Measurements from ENCODE around the gene SYT2. TPM values are rescaled to one million over a fixed set of nuclear protein-coding genes. Genes with fewer than 3 reads are reported as not detected.
A peak's percentile ranks its signal among the peaks of the same experiment; 100 is the strongest.

Gene SYT2
- total RNA-seq, 1 experiment from 2014 or later, result not detected

DNA sequence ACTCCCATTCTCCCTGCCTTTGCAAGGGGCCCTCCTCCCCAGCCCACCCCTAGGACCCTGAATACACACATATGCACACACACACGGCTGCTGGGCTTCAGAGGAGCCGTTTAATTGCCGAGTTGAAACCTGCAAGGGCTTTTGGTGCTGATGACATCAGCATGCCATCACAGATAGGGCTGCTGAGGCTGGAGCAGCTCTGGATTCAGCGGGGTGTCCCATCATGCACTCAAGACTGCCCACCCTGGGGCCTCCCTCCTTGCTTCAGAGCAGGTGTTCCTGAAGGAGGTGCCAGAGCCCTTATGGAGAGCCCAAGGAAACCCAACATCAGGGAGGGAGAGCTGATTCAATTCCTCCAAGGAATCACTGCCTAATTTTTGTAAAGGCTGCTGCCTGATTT lies 5.7 kb downstream of the SYT2 start:
- DNase-seq (ENCODE audit: low read depth), result no peak

DNA sequence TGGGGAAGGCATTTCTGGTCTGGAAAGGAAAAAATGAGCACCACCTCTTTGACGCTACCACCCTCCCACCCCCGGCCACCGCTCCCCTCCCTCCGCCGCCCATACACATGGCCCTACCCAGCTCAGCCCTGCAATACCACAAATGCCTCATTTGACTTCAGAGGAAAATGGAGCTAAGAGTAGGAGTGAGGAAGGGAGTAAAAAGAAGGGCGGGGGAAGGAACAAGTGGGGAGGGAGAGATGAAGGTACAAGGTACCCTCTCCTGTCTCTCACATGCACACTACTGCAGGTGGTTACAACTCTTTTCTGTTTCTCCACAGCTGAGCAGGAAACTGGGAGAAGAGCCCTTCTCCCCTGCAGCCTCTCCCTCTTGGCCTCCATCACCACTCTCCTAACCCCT lies 7.1 kb downstream of the SYT2 start:
- no peak for DNase-seq (ENCODE audit: low read depth)

DNA sequence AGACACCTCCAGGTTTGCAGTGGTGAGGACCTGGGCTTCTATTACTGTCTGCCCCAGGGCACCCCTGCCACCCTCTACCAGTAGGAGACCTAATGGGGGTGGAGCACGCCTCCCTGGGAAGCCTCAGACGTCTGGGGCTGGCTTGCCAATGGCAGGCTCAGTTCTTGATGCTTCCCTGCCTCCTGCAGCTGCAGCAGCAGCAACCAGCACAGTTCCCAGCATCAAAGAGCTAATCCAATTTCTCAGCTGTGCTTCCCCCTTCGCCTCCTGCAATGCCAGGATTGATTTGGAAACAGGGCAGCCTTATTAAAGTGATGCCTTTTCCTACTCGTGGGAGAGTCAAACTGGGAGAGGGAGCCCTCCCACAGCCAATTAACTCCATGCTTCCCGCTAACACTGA lies 8.2 kb downstream of the SYT2 start:
- DNase-seq (ENCODE audit: low read depth), result no peak

DNA sequence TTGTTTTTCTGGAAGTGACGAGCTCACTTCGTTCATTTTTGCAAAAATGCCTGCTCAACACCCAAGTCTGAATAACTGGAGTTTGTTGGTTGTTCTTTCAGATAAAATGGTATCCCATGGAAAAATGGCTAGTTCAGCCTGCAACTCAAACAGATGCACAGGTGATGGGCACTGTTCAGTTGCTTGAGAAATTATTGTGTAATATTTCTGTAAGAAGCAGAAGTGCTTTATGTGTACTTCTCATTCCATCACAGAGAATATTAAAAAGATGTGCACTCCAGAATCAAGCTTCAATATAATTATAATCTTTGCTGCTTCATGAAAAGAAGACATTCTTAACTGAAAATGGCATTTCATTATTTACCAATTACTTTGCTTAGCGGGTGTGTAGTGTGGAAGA lies 9.1 kb downstream of the SYT2 start:
- DNase-seq (ENCODE audit: low read depth), result no peak

DNA sequence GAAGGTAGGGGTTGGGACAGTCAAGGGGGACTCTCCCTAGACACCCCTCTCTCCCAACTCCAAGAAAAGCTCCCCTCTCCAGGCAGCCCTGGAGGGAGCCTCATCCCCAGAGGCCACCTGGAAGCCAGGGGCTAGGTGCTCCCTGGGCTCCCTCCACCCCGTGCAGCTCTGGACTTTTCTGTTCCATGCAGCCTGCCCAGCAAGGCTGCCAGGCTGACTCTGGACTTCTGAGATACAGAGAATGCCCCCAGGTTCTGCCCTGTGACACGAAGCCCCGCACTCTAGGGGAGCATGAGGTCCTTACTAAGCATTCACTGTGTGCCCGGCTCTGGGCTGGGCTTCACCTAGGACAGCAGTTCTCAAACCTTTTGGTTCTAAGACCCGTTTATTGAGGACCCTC lies 10.2 kb downstream of the SYT2 start:
- DNase-seq (ENCODE audit: low read depth), result no peak

DNA sequence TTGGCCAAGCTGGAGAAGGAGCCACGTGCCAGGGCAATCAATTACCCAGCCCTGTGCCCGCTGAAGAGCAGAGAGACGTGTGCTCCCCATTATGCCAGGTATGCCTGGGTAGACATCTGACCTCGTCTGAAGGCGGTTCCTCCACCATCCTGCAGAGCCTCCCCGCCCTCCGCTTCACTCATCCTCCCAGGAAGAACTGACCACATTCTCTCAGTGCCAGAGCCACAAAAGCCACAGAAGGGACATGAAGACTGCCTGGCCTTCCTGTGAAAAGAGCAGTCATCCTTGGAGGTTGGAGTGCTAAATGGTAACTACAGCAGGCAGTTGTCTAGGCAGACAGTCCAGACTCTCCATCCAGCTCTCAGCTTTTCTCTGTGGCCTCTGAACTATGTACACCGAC lies 12.0 kb downstream of the SYT2 start:
- DNase-seq (ENCODE audit: low read depth), result peak; percentile 40

DNA sequence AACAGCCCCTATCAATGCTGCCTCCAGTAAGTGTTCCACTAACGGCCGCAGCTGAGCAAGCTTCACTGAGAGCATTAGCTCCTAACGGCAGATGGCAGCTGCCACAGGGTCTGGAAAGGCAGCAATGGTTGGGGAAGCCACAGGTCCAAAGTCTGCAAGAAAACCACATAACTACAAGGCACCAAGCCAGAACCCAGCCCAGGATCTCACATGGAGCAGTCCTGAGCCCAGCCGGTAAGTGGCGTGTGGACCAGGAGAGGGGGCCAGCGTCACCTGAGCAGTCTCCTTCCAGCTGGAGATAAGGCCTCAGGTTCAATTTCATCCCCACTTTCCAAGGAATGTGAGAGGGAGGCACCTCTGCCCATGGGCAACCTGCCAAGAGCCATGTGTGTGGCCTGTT lies 13.2 kb downstream of the SYT2 start:
- peak; percentile 29 for DNase-seq (ENCODE audit: low read depth)

DNA sequence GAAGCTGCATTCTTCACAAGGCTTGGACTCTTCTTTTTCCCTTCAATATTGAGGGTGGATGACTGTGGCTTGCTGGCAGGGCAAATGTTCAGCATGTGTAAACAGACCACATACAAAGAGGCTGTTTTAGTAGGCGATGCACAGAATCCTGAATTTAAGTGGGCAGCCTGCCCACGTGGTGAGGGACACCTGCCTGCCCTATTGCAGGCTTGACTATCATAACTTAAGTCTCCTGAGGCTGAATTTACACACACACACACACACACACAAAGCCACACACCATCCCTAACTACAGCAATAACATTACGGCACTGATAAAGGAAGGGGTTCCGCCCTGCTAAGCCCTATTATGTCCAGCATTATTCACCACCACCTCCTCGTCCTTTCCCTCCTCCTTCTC lies 15.9 kb downstream of the SYT2 start:
- DNase-seq (ENCODE audit: low read depth), result no peak

DNA sequence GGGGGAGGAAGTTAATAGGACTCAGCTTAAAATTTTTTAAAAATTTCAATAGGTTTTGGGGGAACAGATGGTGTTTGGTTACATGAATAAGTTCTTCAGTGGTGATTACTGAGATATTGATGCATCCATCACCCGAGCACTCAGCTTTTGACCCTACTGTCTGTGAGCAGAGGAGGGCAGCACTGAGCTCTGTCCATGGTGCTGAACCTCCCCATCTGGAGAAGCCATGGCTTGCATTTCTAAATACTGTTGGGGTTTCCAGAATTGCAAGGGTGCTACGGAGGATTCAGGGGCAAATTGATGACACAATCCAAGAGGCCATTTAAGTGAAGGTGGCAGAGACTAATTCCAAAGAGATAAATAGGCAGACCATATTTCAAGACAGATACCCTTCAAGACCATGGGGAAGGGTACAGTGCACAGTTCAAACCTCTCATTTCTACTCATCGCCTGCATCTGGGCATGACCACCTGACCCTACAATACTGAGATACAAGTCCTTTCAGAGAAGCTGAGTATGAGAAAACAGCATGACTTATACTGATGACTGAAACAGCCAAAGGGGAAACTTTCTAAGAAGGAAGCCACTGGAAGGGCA lies 17.2 kb downstream of the SYT2 start:
- DNase-seq (ENCODE audit: low read depth), result peak; percentile 71

DNA sequence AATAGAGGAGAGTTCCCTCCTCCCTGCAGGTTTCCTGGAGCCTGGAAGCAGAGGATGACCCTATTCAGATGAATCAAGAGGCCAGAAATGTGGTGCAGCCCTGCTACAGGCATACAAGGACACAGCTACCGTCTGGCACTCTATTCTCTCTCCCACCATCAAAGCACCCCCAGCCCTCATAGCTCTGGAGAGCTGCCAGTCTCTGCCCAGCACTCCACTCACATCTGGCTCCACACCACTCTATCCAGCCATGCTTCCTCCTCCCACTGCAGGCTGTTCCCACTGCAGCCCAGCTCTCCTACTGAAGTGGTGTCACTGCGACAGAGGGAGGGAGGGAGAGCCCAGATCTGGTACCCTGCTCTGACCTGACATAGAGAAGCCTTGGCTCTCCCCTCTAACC lies 18.4 kb downstream of the SYT2 start:
- DNase-seq (ENCODE audit: low read depth), result no peak

DNA sequence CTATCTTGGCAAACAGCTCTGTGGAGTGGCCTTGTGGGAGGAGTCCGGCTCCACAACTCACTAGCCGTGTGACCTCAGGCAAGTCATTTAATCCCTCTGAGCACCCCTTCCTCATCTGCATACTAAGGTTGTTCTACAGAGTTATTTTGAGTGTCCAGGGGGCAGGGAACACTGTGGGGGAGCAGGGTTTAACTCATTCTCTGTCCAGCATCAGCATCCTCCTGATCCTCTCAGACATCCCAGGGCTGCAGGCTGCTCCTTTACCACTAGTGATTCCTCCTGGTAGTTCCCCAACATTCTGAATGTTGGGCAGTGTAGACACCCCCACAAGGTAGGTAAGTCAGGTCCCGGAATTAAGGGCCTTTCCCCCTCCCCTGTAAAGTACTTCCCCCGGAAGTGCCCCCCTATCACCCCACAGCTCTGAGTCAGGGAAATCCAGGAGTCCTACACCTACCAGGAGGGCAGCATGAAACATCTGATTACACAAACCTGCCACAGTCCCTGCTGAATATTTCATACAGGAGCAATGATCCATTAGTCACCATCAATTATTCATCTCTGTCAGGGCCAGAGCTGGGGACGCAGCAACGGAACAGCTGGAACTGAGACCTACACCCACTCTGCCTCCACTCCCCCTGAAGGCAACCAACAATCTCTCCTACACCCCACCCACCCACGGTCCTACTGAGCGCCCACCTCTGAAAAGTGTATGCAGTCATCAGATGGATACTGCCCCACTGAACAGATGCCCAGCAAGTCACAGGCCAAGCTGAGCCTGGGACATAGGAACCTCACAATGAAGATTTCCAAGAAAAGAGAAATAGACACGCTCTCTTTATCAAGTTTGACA lies 20.5 kb downstream of the SYT2 start:
- no peak for DNase-seq (ENCODE audit: low read depth)

DNA sequence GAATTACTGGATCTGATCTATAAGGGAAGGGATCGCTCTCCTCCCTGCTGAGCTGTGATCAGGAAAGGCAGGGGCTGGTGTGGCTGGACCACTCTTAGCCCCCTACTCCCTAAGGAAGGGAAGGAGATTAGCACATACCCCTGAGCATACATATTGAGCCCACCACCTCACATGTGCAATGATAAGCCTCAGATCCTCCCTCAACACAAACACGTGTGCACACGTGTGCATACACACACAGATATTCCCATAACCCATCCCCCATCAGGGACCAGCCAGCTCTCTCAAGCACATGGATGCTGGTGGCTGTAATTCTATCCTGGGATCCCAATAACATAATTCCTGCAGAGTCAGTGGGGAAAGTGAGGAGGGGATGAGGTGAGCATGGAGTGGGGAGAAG lies 21.2 kb downstream of the SYT2 start:
- DNase-seq (ENCODE audit: low read depth), result no peak

DNA sequence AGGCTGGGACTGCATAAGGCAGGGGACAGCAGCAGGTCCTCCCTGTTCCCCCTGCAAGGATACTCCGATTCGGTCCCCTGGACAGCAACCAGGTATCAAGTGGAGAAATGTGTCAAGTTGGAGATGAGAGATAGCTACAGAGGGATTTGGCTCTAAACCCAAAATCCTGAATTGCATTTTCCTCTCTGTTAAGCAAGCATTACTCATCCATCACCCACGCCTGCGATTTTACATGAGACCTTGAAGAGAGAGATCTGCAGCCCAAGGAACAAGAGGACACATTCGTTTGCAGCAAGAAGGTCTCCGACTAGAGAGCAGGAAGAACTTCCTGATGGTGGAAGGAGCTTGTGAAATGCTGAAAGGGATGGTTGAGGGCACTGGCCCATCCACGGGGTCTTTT lies 21.9 kb downstream of the SYT2 start:
- no peak for DNase-seq (ENCODE audit: low read depth)

DNA sequence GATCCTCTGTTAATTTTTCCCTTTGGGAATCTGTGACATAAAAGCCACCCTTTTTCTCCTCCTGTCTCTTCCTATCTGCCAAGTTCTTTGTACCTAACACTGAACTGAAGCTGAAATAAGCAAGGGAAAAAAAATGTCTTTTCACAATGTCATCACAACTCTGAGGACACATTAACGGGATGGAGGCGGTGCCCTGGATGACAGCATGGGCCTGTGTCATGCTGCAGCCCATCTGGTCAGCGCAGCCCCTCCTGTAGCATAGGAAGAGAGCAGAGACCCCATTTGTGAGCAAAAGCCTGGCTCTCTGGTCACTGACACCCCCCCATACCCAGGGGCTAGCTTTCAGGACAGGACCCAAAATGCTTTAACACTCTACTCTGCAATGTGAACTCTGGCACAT lies 22.5 kb downstream of the SYT2 start:
- DNase-seq (ENCODE audit: low read depth), result no peak

DNA sequence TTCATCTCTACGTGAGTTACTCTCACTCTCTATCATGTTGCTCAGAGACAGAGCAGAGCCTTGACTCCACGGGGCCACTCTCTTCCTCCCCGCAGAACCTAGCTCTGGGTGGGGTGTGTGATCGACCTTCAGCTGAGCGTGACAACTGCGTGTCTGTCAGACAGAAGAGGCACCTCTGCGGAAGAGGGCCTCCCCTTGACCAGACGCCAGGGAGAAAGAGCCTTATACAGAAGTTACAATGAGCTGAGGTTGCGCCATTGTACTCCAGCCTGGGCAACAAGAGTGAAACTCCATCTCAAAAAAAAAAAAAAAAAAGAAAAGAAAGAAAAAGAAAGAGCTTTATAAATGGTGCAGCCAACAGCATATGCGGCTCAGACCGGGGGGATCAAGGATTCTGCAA lies 22.9 kb downstream of the SYT2 start:
- no peak for DNase-seq (ENCODE audit: low read depth)

DNA sequence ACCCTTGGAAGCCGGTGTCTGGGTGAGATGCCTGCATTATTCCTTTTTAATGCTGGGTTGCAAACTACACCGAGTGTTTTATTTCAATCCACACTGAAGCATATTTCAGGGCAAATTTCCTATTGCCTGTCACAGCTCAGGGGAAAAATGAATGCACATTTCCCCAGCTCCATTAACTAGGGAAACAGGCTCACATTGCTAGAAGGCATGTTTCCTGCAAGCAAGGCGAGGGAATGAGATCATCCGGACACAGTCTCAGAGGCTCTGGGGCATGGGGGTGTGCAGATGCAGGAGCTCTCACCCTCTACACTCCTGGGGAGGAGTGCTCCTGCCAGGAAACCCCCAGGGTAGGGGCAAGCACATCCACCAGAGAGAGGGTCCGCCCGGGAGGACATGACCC lies 24.6 kb downstream of the SYT2 start:
- no peak for DNase-seq (ENCODE audit: low read depth)

DNA sequence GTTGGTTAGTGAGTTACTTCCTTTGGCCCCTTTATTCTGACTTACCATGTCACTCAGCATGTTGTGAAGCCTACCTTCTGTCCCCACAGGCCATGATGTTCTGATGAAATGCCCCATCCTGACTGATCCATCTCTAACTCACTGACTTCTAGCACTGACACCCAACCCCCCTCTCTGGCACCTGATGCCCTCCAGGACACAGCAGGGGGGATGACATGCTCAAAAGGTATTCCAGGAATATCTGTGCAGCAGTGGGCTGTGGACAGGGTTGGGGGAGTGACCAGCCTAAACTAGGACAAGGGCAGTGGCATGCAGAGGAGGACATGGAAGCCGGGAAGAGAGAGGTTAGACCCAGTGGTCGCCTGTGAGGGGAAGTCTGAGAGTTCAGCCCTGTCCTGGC lies 25.5 kb downstream of the SYT2 start:
- peak; percentile 44 for DNase-seq (ENCODE audit: low read depth)

DNA sequence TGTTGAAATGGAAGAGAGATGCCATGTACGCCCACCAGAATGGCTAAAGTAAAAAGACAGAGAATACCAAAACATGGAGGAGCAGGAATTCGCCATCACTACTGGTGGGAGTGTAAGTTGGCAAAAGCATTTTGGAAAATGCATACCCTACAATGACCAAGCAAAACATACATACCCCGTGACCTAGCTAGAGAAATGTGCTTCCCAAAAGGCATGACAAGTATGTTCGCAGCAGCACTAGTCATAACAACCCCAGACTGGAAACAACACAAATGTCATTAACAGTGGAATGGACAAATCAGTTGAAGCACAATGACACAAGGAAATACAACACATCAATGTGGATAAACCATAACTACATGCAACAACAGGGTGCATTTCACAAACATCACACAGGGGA lies 27.2 kb downstream of the SYT2 start:
- no peak for DNase-seq (ENCODE audit: low read depth)

DNA sequence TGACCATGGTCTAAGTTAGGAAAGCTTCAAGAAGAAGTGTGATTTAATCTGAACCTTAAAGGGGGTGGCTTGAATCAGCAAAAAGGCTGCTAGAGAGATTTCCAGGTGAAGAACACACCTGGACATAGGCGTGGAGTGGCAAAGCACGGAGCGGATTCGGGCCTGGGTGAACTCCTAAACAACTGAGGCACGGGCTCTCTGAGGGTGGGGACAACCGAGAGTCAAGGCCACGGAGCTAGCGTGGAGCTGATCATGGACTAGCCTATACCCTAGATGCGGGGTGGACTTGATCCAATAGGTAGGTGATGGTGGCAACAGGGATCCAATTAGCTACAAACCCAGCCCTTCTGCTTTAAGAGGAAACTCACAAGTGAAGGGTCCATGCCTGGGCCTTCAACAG lies 27.8 kb downstream of the SYT2 start:
- no peak for DNase-seq (ENCODE audit: low read depth)

DNA sequence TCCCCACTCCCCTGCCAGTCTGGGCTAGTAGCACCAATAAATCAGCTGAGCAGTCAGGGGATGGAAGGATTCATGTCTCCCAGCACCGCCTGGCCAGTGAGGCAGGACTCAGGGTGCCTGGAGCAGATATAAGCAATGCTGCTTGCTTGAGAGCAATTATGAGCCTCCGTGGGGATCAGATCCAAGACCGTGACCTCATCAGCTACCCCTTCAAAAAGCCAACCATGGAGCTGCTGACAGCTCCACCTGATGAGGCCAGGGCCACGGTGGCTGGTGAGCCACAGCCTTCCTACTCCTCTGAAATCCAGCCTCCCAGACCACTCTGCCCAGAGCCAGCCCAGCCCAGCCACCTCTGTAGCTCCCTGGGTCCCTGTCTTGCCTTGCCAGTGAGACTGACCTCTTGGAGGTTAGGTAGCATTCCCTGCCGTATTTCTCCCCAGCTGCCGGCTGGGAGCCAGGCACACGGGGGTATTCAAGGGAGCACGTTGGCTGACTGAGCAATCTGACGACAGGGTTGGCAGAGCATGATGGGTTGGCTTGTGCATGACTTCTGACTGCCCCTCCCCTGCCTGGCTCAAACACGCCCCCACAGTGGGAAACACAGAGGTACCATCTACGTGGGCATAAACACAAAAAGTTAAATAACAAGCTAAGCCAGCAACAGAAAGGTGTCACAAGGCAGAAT lies 28.4 kb downstream of the SYT2 start:
- no peak for DNase-seq (ENCODE audit: low read depth)

DNA sequence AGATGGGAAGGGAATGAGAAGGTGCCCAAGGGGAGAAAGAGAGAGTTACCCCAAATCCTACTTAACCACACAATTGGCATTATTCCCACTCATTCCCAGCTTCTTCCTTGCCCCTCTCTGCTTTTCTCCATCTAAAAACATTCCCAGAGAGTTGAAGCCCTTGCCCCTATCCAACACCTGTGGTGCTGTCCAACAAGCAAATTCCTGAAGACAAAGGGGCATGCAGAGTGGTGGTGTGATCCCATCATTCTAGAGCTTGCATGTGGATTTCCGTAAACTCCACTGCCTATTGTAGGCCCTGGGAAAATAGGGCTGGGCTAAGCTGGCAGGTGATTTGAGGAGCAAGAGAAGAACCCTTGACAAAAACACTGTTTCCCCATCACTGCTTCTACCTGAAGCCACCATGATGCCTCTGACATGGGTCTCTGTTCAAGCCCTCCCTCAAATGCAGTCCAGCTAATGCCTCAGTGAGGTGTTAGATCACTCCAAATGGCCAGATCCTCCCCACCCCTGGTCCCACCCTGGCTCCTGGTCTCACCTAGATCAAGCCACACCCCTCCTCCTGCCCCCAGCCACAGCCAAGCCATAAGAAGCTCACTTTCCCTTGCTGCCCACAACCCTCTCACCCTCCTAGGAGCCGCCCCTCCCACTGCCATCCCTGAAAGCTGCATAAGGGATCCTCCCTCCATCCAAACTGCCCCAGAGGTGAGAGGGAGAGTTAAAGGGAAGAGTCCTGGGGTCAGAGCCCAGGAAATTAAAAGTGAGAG lies 29.5 kb downstream of the SYT2 start:
- DNase-seq (ENCODE audit: low read depth), result no peak

DNA sequence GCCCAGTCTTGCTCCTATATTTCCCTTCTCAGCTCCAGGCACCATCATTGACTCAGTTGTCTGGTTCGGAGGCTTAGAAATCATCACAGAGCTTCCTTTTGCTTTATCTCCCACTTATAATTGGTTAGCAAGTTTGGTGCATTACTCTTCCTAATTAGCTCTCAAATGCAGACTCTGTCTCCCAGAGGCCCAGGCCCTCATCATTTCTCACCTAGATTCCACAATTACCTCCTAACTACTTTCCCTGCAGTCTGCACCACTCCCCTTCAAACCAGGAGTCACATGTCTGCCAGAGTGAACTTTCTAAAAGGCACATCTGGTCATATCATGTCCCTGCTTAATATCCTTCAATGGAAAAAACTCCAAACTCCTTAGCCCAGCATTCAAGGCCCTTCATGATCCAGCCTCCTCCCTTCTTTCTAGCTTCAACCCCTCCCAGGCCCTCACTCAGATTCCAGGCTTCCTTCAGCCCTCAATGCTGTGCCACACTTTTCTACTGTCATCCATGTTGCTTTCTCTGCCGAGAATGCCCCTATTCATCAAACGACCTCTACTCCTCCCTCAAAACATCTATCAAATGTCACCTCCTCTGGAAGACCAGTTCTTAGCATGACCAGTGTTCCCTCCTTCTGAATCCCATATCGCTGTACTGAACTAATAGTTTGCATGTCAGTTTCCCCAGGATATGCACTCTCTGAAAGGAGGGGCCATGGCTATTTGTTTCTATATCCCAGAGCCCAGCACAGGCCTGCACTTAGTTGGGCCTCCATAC lies 30.7 kb downstream of the SYT2 start:
- no peak for DNase-seq (ENCODE audit: low read depth)
